Left ventricle myocardium inferior (tissue), 1 donor: Measurements from ENCODE around the gene HACD4. TPM values are rescaled to one million over a fixed set of nuclear protein-coding genes. Genes with fewer than 3 reads are reported as not detected.

Experiments
- DNase-seq: peaks from one replicate; pipeline ENCODE4 v3.0.0-alpha.2; 2020
- H3K27ac ChIP-seq: fragments of 200-600 bp; replicated peaks from 2 replicates; pipeline ENCODE4 v1.8.0; 2021
- H3K27me3 ChIP-seq: fragments of 200-600 bp; 2 replicates; pipeline ENCODE4 v1.8.0; 2021; ENCODE audit warnings: low read depth
- H3K36me3 ChIP-seq: fragments of 200-600 bp; 2 replicates; pipeline ENCODE4 v1.8.0; 2021
- H3K4me1 ChIP-seq: fragments of 200-600 bp; 2 replicates; pipeline ENCODE4 v1.8.0; 2021
- H3K4me3 ChIP-seq: fragments of 200-600 bp; 2 replicates; pipeline ENCODE4 v1.8.0; 2021; ENCODE audit warnings: mild to moderate bottlenecking, moderate library complexity
- H3K9me3 ChIP-seq: fragments of 200-600 bp; replicated peaks from 2 replicates; pipeline ENCODE4 v1.8.0; 2021
- CTCF ChIP-seq: fragments of 200-600 bp; IDR thresholded peaks from 2 replicates; pipeline ENCODE4 v1.8.0; 2021; ENCODE audit warnings: antibody characterized with exemption, mild to moderate bottlenecking, borderline replicate concordance
- intact Hi-C: fragments of 100-400 bp; cut with micrococcal nuclease; formaldehyde crosslinking; loops from one replicate; pipeline ENCODE4 v1.11.0; 2022
- total RNA-seq: library from RNA; stranded (reverse); fragmentation: NEBNext Ultra II Directional; extraction: Animal tissue kit (Norgen Biotek cat#: 25700); gene quantifications from one replicate; pipeline ENCODE4 v1.2.1, GENCODE V29; 2021
- donor health status: DM: no; HTN: yes; CAD: no; lungs with severe emphysema.

The HACD4 gene
- total RNA-seq, 1 donor from 2014 or later, result 0.71 TPM

- peaks cover 15% of the 10 kb centered on the region for H3K9me3 ChIP-seq
- no peaks in the 10 kb centered on the region for H3K4me1 ChIP-seq
- no peak overlapping the region for H3K27ac ChIP-seq
- no peak for TF ChIP-seq CTCF
- peaks cover 40% of the 10 kb centered on the region for H3K36me3 ChIP-seq
- H3K4me3 ChIP-seq, result no peak overlapping the region
- H3K27me3 ChIP-seq, result no peaks in the 10 kb centered on the region
- no peak for DNase-seq
- intact Hi-C loops, result no loop called here
Observed at GRCh38 chr9:21001581-21001980, 29.9 kb downstream of the HACD4 start.

DNA sequence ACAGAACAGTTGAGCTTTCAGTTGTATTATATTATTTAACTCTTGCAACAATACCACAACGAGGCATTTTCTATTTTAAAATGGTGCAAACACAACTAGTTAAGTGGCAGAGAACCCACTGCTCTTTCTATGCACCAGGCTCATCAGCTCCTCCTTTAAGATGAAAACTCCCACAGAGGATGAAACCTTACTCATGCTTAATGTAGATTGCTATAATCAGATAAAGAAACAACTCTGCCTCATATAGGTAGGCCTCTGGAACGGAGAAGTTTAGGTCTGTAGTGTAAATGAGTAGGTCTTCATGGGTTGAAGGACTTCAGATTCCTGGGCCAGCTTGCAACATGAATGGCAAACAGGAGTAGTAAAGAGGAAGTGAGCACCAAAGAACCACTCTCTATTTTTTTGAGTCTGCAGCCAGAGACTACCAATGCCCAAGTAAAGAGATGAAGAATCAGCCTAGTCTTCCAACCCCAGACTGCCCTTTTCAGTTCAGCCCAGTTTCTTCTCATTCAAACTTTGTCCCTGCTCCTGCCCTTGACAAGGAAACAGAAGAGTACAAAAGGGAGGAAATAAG, 33.9 kb downstream of the HACD4 start:
- Histone ChIP-seq H3K9me3 (peaks cover 15% of the 10 kb centered on the region), H3K4me3 (no peak overlapping the region), H3K27me3 (no peaks in the 10 kb centered on the region), H3K36me3 (peaks cover 61% of the 10 kb centered on the region), H3K4me1 (no peaks in the 10 kb centered on the region), H3K27ac (no peak overlapping the region)
- no peak for TF ChIP-seq CTCF
- DNase-seq, result no peak
- intact Hi-C loops, result no loop called here

- no peaks in the 10 kb centered on the region for H3K27me3 ChIP-seq
- intact Hi-C loops, result no loop called here
- DNase-seq, result no peak
- no peak for TF ChIP-seq CTCF
- no peaks in the 10 kb centered on the region for H3K4me1 ChIP-seq
- H3K4me3 ChIP-seq, result no peak overlapping the region
- H3K9me3 ChIP-seq, result peaks cover 15% of the 10 kb centered on the region
- H3K27ac ChIP-seq, result no peak overlapping the region
- peaks cover 69% of the 10 kb centered on the region for H3K36me3 ChIP-seq
Observed at GRCh38 chr9:20996809-20997208, 34.6 kb downstream of the HACD4 start.

- no peaks in the 10 kb centered on the region for H3K27me3 ChIP-seq
- peaks cover 67% of the 10 kb centered on the region for H3K36me3 ChIP-seq
- no peak for DNase-seq
- no peak overlapping the region for H3K27ac ChIP-seq
- H3K4me3 ChIP-seq, result no peak overlapping the region
- intact Hi-C loops, result no loop called here
- peaks cover 6% of the 10 kb centered on the region for H3K9me3 ChIP-seq
- no peak for TF ChIP-seq CTCF
- H3K4me1 ChIP-seq, result no peaks in the 10 kb centered on the region
Observed at GRCh38 chr9:20995616-20996015, 35.8 kb downstream of the HACD4 start.

GRCh38 chr9:20994486-20994885, 37.0 kb downstream of the HACD4 start:
- no peaks in the 10 kb centered on the region for H3K9me3 ChIP-seq
- no peaks in the 10 kb centered on the region for H3K4me1 ChIP-seq
- H3K4me3 ChIP-seq, result no peak overlapping the region
- H3K36me3 ChIP-seq, result peaks cover 69% of the 10 kb centered on the region
- no peak overlapping the region for H3K27ac ChIP-seq
- no peak for TF ChIP-seq CTCF
- no peak for DNase-seq
- intact Hi-C loops, result no loop called here
- no peaks in the 10 kb centered on the region for H3K27me3 ChIP-seq
